ENCODE results near the gene FN3K.

FN3K gene

GRCh38 chr17:82703036-82703745, 32.2 kb upstream of the FN3K start:
- TF ChIP-seq RARB (CRISPR knock-in tag; IDR thresholded peaks at IDR 0.05) = no peak
- no peak for ATAC-seq

DNA sequence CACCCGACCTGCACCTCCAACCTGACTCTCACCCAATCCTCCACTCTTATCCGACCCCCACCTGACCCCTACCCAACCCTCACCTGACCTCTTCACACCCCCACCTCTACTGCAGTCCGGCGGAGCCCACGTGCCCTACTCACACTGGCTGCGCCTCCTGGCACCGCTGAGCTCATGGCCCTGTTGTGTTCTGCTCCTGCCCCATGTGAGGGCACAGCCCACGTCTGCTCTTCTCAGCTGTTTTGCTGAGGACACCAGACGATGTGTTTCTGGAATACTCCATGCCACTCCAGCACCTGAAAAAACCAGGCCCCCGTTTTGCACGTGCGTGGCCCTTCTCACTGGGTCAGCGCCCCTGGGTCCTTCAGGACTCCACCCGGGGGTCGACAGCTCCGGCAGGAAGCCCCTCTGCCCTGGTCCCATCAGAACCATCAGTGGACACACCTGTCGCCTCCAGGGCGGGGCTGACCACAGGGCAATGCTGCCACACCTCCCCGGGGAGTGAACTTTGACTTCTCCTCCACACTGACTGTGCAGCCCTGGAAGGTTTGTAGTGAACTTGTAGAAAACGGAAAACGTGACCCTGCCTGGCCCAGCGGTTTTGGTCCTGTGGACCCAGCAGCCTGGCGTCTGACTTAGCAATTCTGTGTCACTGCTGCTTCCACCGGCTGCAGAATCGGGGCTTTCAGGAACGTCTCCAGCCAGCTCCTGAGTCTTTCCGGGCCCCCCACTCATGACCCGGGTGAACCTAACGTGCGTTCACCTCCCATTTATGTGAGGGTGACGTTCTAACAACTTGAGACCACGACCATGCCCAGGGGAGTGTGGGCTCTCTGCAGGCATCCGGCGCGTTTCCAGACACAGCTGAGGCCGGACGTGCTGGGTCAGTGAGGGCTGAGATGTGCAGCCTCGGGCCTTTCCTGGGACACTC, 31.2 kb upstream of the FN3K start:
- no peak for ATAC-seq
- TF ChIP-seq TCF4 (CRISPR knock-in tag; IDR thresholded peaks at IDR 0.05; ENCODE audit: borderline replicate concordance) = no peak
- TF ChIP-seq PPARA (CRISPR knock-in tag; IDR thresholded peaks at IDR 0.05; ENCODE audit: borderline replicate concordance) = no peak
- no peak for TF ChIP-seq RARB (CRISPR knock-in tag; IDR thresholded peaks at IDR 0.05)
- TF ChIP-seq ESRRG (CRISPR knock-in tag; IDR thresholded peaks at IDR 0.05) = no peak
- TF ChIP-seq, protein P1, sequence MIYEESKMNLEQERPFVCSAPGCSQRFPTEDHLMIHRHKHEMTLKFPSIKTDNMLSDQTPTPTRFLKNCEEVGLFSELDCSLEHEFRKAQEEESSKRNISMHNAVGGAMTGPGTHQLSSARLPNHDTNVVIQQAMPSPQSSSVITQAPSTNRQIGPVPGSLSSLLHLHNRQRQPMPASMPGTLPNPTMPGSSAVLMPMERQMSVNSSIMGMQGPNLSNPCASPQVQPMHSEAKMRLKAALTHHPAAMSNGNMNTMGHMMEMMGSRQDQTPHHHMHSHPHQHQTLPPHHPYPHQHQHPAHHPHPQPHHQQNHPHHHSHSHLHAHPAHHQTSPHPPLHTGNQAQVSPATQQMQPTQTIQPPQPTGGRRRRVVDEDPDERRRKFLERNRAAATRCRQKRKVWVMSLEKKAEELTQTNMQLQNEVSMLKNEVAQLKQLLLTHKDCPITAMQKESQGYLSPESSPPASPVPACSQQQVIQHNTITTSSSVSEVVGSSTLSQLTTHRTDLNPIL (CRISPR knock-in tag; IDR thresholded peaks at IDR 0.05; ENCODE audit: low read depth) = no peak
- no peak for TF ChIP-seq PATZ1 (CRISPR knock-in tag; IDR thresholded peaks at IDR 0.05; ENCODE audit: borderline replicate concordance)
- TF ChIP-seq, protein P2, sequence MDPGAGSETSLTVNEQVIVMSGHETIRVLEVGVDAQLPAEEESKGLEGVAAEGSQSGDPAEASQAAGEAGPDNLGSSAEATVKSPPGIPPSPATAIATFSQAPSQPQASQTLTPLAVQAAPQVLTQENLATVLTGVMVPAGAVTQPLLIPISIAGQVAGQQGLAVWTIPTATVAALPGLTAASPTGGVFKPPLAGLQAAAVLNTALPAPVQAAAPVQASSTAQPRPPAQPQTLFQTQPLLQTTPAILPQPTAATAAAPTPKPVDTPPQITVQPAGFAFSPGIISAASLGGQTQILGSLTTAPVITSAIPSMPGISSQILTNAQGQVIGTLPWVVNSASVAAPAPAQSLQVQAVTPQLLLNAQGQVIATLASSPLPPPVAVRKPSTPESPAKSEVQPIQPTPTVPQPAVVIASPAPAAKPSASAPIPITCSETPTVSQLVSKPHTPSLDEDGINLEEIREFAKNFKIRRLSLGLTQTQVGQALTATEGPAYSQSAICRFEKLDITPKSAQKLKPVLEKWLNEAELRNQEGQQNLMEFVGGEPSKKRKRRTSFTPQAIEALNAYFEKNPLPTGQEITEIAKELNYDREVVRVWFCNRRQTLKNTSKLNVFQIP (CRISPR knock-in tag; IDR thresholded peaks at IDR 0.05; ENCODE audit: borderline replicate concordance, low read depth) = no peak
- TF ChIP-seq CSRNP3 (CRISPR knock-in tag; IDR thresholded peaks at IDR 0.05) = no peak
- no peak for TF ChIP-seq ZFP3 (CRISPR knock-in tag; IDR thresholded peaks at IDR 0.05)
- TF ChIP-seq, protein P3, sequence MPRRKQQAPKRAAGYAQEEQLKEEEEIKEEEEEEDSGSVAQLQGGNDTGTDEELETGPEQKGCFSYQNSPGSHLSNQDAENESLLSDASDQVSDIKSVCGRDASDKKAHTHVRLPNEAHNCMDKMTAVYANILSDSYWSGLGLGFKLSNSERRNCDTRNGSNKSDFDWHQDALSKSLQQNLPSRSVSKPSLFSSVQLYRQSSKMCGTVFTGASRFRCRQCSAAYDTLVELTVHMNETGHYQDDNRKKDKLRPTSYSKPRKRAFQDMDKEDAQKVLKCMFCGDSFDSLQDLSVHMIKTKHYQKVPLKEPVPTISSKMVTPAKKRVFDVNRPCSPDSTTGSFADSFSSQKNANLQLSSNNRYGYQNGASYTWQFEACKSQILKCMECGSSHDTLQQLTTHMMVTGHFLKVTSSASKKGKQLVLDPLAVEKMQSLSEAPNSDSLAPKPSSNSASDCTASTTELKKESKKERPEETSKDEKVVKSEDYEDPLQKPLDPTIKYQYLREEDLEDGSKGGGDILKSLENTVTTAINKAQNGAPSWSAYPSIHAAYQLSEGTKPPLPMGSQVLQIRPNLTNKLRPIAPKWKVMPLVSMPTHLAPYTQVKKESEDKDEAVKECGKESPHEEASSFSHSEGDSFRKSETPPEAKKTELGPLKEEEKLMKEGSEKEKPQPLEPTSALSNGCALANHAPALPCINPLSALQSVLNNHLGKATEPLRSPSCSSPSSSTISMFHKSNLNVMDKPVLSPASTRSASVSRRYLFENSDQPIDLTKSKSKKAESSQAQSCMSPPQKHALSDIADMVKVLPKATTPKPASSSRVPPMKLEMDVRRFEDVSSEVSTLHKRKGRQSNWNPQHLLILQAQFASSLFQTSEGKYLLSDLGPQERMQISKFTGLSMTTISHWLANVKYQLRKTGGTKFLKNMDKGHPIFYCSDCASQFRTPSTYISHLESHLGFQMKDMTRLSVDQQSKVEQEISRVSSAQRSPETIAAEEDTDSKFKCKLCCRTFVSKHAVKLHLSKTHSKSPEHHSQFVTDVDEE (CRISPR knock-in tag; IDR thresholded peaks at IDR 0.05) = no peak
- TF ChIP-seq CSDC2 (CRISPR knock-in tag; IDR thresholded peaks at IDR 0.05) = no peak

DNA sequence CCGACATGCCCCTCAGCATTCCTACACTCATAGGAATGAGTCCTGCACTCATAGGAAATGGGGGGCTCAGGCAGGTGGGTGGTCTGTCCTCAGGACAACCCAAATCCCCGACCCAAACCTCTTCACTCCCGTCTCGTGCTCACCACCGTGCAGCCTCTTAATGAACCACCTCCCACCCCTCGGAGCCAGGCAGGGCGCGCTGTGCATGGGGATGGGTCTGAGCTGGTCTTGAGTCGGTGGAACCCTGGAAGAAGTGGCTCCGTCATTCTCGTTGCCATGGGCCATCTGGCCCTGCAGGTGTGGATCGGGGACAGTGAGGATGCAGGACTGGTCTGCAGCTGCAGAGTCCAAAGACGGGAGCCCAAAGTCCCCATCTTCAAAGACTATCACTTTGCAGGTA, 30.5 kb upstream of the FN3K start:
- ATAC-seq = no peak
- TF ChIP-seq ZC3H10 (CRISPR knock-in tag; IDR thresholded peaks at IDR 0.05) = no peak
- TF ChIP-seq, protein P2 (CRISPR knock-in tag; IDR thresholded peaks at IDR 0.05; ENCODE audit: borderline replicate concordance, low read depth) = no peak
- no peak for TF ChIP-seq ZNF8 (CRISPR knock-in tag; IDR thresholded peaks at IDR 0.05)
- no peak for TF ChIP-seq PPARA (CRISPR knock-in tag; IDR thresholded peaks at IDR 0.05; ENCODE audit: borderline replicate concordance)
- TF ChIP-seq ARNTL (CRISPR knock-in tag; IDR thresholded peaks at IDR 0.05; ENCODE audit: borderline replicate concordance, low read depth) = no peak
- no peak for TF ChIP-seq TOX (CRISPR knock-in tag; IDR thresholded peaks at IDR 0.05; ENCODE audit: borderline replicate concordance)
- TF ChIP-seq ZNF70 (CRISPR knock-in tag; IDR thresholded peaks at IDR 0.05) = no peak
- TF ChIP-seq ZFP3 (CRISPR knock-in tag; IDR thresholded peaks at IDR 0.05) = no peak
- TF ChIP-seq ISL1 (CRISPR knock-in tag; IDR thresholded peaks at IDR 0.05) = no peak
- no peak for TF ChIP-seq CSRNP3 (CRISPR knock-in tag; IDR thresholded peaks at IDR 0.05)
- TF ChIP-seq RARB (CRISPR knock-in tag; IDR thresholded peaks at IDR 0.05) = no peak
- no peak for TF ChIP-seq ZNF565 (CRISPR knock-in tag; conservative IDR thresholded peaks at IDR 0.05; ENCODE audit: low read depth)
- no peak for TF ChIP-seq ESRRG (CRISPR knock-in tag; IDR thresholded peaks at IDR 0.05)
- TF ChIP-seq CSDC2 (CRISPR knock-in tag; IDR thresholded peaks at IDR 0.05) = no peak
- TF ChIP-seq SNAI2 (CRISPR knock-in tag; IDR thresholded peaks at IDR 0.05) = no peak
- no peak for TF ChIP-seq ZFP30 (CRISPR knock-in tag; IDR thresholded peaks at IDR 0.05)
- TF ChIP-seq PATZ1 (CRISPR knock-in tag; IDR thresholded peaks at IDR 0.05; ENCODE audit: borderline replicate concordance) = no peak

All from SK-N-SH treated with all-trans-retinoic acid at 6 μM for 48 hours (cell line).